ENCODE measurements around the gene TBKBP1. TPM values are rescaled to one million over a fixed set of nuclear protein-coding genes. Genes with fewer than 3 reads are reported as not detected.
"Not testable (repeated sequence)": the region's sequence is repeated elsewhere in the genome, so short reads cannot be mapped to it uniquely, and the experiment has no call there.

The TBKBP1 gene
- polyA plus RNA-seq, 3 donors, result 0.22 to 7.7 (median 0.45) TPM

- no peak overlapping the region for H3K4me2 ChIP-seq (replicated peaks; ENCODE audit: extremely low read depth, low read length, poor library complexity, severe bottlenecking)
- H3K9ac ChIP-seq (ENCODE audit: insufficient read depth, low read length, poor library complexity, severe bottlenecking), result no peak overlapping the region
- H3K27me3 Mint-ChIP-seq (ENCODE audit: low read depth in 3 of 3), result peaks cover 32 to 46% (median 36%) of the 10 kb centered on the region in 3 donors
- peaks cover 2 to 7% of the 10 kb centered on the region in 2 donors for H3K36me3 Mint-ChIP-seq
- no peak overlapping the region for H2AFZ ChIP-seq (ENCODE audit: insufficient read depth, low read depth, low read length, poor library complexity, severe bottlenecking)
- TF ChIP-seq, protein P1, sequence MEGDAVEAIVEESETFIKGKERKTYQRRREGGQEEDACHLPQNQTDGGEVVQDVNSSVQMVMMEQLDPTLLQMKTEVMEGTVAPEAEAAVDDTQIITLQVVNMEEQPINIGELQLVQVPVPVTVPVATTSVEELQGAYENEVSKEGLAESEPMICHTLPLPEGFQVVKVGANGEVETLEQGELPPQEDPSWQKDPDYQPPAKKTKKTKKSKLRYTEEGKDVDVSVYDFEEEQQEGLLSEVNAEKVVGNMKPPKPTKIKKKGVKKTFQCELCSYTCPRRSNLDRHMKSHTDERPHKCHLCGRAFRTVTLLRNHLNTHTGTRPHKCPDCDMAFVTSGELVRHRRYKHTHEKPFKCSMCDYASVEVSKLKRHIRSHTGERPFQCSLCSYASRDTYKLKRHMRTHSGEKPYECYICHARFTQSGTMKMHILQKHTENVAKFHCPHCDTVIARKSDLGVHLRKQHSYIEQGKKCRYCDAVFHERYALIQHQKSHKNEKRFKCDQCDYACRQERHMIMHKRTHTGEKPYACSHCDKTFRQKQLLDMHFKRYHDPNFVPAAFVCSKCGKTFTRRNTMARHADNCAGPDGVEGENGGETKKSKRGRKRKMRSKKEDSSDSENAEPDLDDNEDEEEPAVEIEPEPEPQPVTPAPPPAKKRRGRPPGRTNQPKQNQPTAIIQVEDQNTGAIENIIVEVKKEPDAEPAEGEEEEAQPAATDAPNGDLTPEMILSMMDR (IDR thresholded peaks at IDR 0.05), result no peak
- H3K79me2 ChIP-seq (ENCODE audit: insufficient read depth, low read length), result no peaks in the 10 kb centered on the region
- 94% methylated on average over 3 of the region's 7 CpGs for WGBS (ENCODE audit: insufficient coverage)
- intact Hi-C loops (cut with micrococcal nuclease), result no loop called here
- no peaks in the 10 kb centered on the region for H3K36me3 ChIP-seq (replicated peaks in 1 of 2; ENCODE audit: control insufficient read depth in 1 of 2, insufficient read depth in 2 of 2, low read length in 2 of 2)
- no peak overlapping the region for H3K4me3 ChIP-seq (replicated peaks in 1 of 3; ENCODE audit: low read depth in 2 of 3, low read length in 3 of 3)
- peaks cover 0 to 10% of the 10 kb centered on the region in 2 donors for H3K9me3 ChIP-seq (replicated peaks in 1 of 2; ENCODE audit: control insufficient read depth in 1 of 2, insufficient read depth in 1 of 2, low read length in 2 of 2)
- H4K20me1 ChIP-seq (ENCODE audit: insufficient read depth, low read length), result no peaks in the 10 kb centered on the region
- H3K27ac ChIP-seq (ENCODE audit: low read depth in 1 of 2, low read length in 2 of 2), result no peak overlapping the region
- H3K4me1 Mint-ChIP-seq, result peaks cover 7% of the 10 kb centered on the region
- H3K27ac Mint-ChIP-seq, result no peak overlapping the region
- H3K9me3 Mint-ChIP-seq, result peaks cover 0 to 10% (median 3%) of the 10 kb centered on the region in 7 donors
- peaks cover 6 to 26% of the 10 kb centered on the region in 2 donors for H3K27me3 ChIP-seq (ENCODE audit: control insufficient read depth in 2 of 2, insufficient read depth in 2 of 2, low read length in 2 of 2)
- H3K4me3 Mint-ChIP-seq, result no peak overlapping the region
- H3K4me1 ChIP-seq (ENCODE audit: control insufficient read depth in 1 of 2, insufficient read depth in 2 of 2, low read length in 2 of 2), result peaks cover 5 to 9% of the 10 kb centered on the region in 2 donors
- DNase-seq, result no peak
These were observed 44.2 kb downstream of the TBKBP1 start for GRCh38 chr17:47738178-47738577.

- DNase-seq, result no peak
- no peaks in the 10 kb centered on the region for H3K79me2 ChIP-seq (ENCODE audit: insufficient read depth, low read length)
- H3K27me3 Mint-ChIP-seq (ENCODE audit: low read depth in 3 of 3), result peaks cover 33 to 48% (median 36%) of the 10 kb centered on the region in 3 donors
- TF ChIP-seq, protein P1 (IDR thresholded peaks at IDR 0.05), result no peak
- H3K4me3 Mint-ChIP-seq, result no peak overlapping the region
- peaks cover 2% of the 10 kb centered on the region for H3K4me1 Mint-ChIP-seq
- H2AFZ ChIP-seq (ENCODE audit: insufficient read depth, low read depth, low read length, poor library complexity, severe bottlenecking), result no peak overlapping the region
- no peaks in the 10 kb centered on the region for H3K36me3 ChIP-seq (replicated peaks in 1 of 2; ENCODE audit: control insufficient read depth in 1 of 2, insufficient read depth in 2 of 2, low read length in 2 of 2)
- peaks cover 0 to 6% of the 10 kb centered on the region in 2 donors for H3K9me3 ChIP-seq (replicated peaks in 1 of 2; ENCODE audit: control insufficient read depth in 1 of 2, insufficient read depth in 1 of 2, low read length in 2 of 2)
- 100% methylated on average over 6 of the region's 8 CpGs for WGBS (ENCODE audit: insufficient coverage)
- peaks cover 0 to under 1% of the 10 kb centered on the region in 2 donors for H3K4me1 ChIP-seq (ENCODE audit: control insufficient read depth in 1 of 2, insufficient read depth in 2 of 2, low read length in 2 of 2)
- peaks cover 0 to 4% of the 10 kb centered on the region in 2 donors for H3K36me3 Mint-ChIP-seq
- no peak overlapping the region for H3K27ac ChIP-seq (ENCODE audit: low read depth in 1 of 2, low read length in 2 of 2)
- peaks cover 0 to 7% (median 1%) of the 10 kb centered on the region in 7 donors for H3K9me3 Mint-ChIP-seq
- peaks cover 2 to 28% of the 10 kb centered on the region in 2 donors for H3K27me3 ChIP-seq (ENCODE audit: control insufficient read depth in 2 of 2, insufficient read depth in 2 of 2, low read length in 2 of 2)
- no peak overlapping the region for H3K27ac Mint-ChIP-seq
- H3K4me2 ChIP-seq (replicated peaks; ENCODE audit: extremely low read depth, low read length, poor library complexity, severe bottlenecking), result no peak overlapping the region
- intact Hi-C loops (cut with micrococcal nuclease), result no loop called here
- H3K9ac ChIP-seq (ENCODE audit: insufficient read depth, low read length, poor library complexity, severe bottlenecking), result no peak overlapping the region
- H4K20me1 ChIP-seq (ENCODE audit: insufficient read depth, low read length), result no peaks in the 10 kb centered on the region
- no peak overlapping the region for H3K4me3 ChIP-seq (replicated peaks in 1 of 3; ENCODE audit: low read depth in 2 of 3, low read length in 3 of 3)
These were observed 45.2 kb downstream of the TBKBP1 start for GRCh38 chr17:47739150-47739549.

- 91% methylated on average over 3 of the region's 12 CpGs for WGBS (ENCODE audit: insufficient coverage)
- H3K27ac Mint-ChIP-seq; intact Hi-C loops (cut with micrococcal nuclease); H3K9me3 ChIP-seq (replicated peaks in 1 of 2; ENCODE audit: control insufficient read depth in 1 of 2, insufficient read depth in 1 of 2, low read length in 2 of 2); H3K79me2 ChIP-seq (ENCODE audit: insufficient read depth, low read length); H3K36me3 ChIP-seq (replicated peaks in 1 of 2; ENCODE audit: control insufficient read depth in 1 of 2, insufficient read depth in 2 of 2, low read length in 2 of 2); H2AFZ ChIP-seq (ENCODE audit: insufficient read depth, low read depth, low read length, poor library complexity, severe bottlenecking); H3K9ac ChIP-seq (ENCODE audit: insufficient read depth, low read length, poor library complexity, severe bottlenecking); H3K4me3 ChIP-seq (replicated peaks in 1 of 3; ENCODE audit: low read depth in 2 of 3, low read length in 3 of 3); H3K4me1 Mint-ChIP-seq; DNase-seq; H4K20me1 ChIP-seq (ENCODE audit: insufficient read depth, low read length); H3K4me1 ChIP-seq (ENCODE audit: control insufficient read depth in 1 of 2, insufficient read depth in 2 of 2, low read length in 2 of 2); H3K9me3 Mint-ChIP-seq; H3K27ac ChIP-seq (ENCODE audit: low read depth in 1 of 2, low read length in 2 of 2); H3K4me2 ChIP-seq (replicated peaks; ENCODE audit: extremely low read depth, low read length, poor library complexity, severe bottlenecking); H3K4me3 Mint-ChIP-seq; H3K36me3 Mint-ChIP-seq: not testable (repeated sequence)
- peaks cover 31 to 48% (median 33%) of the 10 kb centered on the region in 3 donors for H3K27me3 Mint-ChIP-seq (ENCODE audit: low read depth in 3 of 3)
- peaks cover 1 to 28% of the 10 kb centered on the region in 2 donors for H3K27me3 ChIP-seq (ENCODE audit: control insufficient read depth in 2 of 2, insufficient read depth in 2 of 2, low read length in 2 of 2)
These were observed 46.0 kb downstream of the TBKBP1 start for GRCh38 chr17:47739945-47740344.
